ENCODE measurements around the gene TECR. TPM values are rescaled to one million over a fixed set of nuclear protein-coding genes. Genes with fewer than 3 reads are reported as not detected.

Gene TECR
- total RNA-seq, 1 experiment from 2014 or later, result 164 TPM

GRCh38 chr19:14496834-14497227 lies 32.6 kb upstream of the TECR start:
- H3K27ac Mint-ChIP-seq, result peak overlapping the region; percentile 22 to 57 (median 42); a peak in 5 of 7 replicates
- H4K5ac ChIP-seq (ENCODE audit: insufficient read length, low read depth, low read length), result no peak overlapping the region
- H3K4ac ChIP-seq (ENCODE audit: low read depth, low read length), result no peak overlapping the region
- H2AK5ac ChIP-seq (ENCODE audit: insufficient read length, low read length), result no peak overlapping the region
- H2BK12ac ChIP-seq (ENCODE audit: insufficient read length, low read depth, low read length), result no peak overlapping the region
- peaks cover 22% of the 10 kb centered on the region in 2 experiments for H3K4me1 Mint-ChIP-seq
- no peak overlapping the region for H2BK120ac ChIP-seq (ENCODE audit: low read depth, low read length, poor library complexity, severe bottlenecking)
- H3K9me3 Mint-ChIP-seq, result no peaks in the 10 kb centered on the region
- no peak overlapping the region for H3T11ph ChIP-seq (ENCODE audit: low read length)
- no peak overlapping the region for H4K91ac ChIP-seq (ENCODE audit: insufficient read length, low read depth, low read length)
- H3K79me1 ChIP-seq (ENCODE audit: insufficient read depth, low read depth, low read length, poor library complexity, severe bottlenecking), result peaks cover 3% of the 10 kb centered on the region
- no peak overlapping the region for H2BK15ac ChIP-seq (ENCODE audit: low read depth, low read length)
- H3K18ac ChIP-seq (ENCODE audit: insufficient read length, low read depth, low read length), result no peak overlapping the region
- peaks cover 10 to 20% (median 14%) of the 10 kb centered on the region in 3 experiments; a peak in 6 of 7 replicates for H3K36me3 Mint-ChIP-seq (ENCODE audit: insufficient read depth in 1 of 3, low read depth in 3 of 3)
- no peak overlapping the region for H3K56ac ChIP-seq (ENCODE audit: insufficient read length, low read depth, low read length)
- H3K27me3 ChIP-seq (ENCODE audit: insufficient read depth, low read length), result no peaks in the 10 kb centered on the region
- WGBS (ENCODE audit: extremely low coverage, insufficient read length, low lambda C conversion rate), result no CpG with 5 or more reads among the region's 7 CpGs
- H2BK5ac ChIP-seq (ENCODE audit: insufficient read length, low read length), result no peak overlapping the region
- no peak for TF ChIP-seq CTCF (conservative IDR thresholded peaks at IDR 0.05)
- DNase-seq, result no peak
- H3K4me3 Mint-ChIP-seq, result peak overlapping the region; percentile 87 to 94
- H4K8ac ChIP-seq (replicated peaks; ENCODE audit: insufficient read length, low read depth, low read length), result no peak overlapping the region
- H2BK20ac ChIP-seq (ENCODE audit: low read depth, low read length, poor library complexity, severe bottlenecking), result no peak overlapping the region
- H3K9ac ChIP-seq (ENCODE audit: extremely low read depth, insufficient read length, low read length), result no peak overlapping the region
- H3K23ac ChIP-seq (ENCODE audit: insufficient read length, low read depth, low read length), result no peak overlapping the region
- peak overlapping the region; percentile 3 for H3K4me2 ChIP-seq (ENCODE audit: insufficient read depth, insufficient read length, low read length)
- H2AFZ ChIP-seq (ENCODE audit: low read length), result no peak overlapping the region
- H3K23me2 ChIP-seq (ENCODE audit: insufficient read length, low read depth, low read length, poor library complexity, severe bottlenecking), result peaks cover 4% of the 10 kb centered on the region
- H3K4me1 ChIP-seq (ENCODE audit: insufficient read depth, low read length), result peaks cover 4% of the 10 kb centered on the region; the same call in 1 of the 2 replicates
- peaks cover 2% of the 10 kb centered on the region; the same call in 1 of the 2 replicates for H3K79me2 ChIP-seq (ENCODE audit: insufficient read depth, low read length)
- no peaks in the 10 kb centered on the region for H3K9me3 ChIP-seq (ENCODE audit: control insufficient read depth, low read depth, low read length)
- H3K27ac ChIP-seq (ENCODE audit: insufficient read length, low read depth, low read length), result no peak overlapping the region
- H3K14ac ChIP-seq (ENCODE audit: insufficient read depth, low read length), result no peak overlapping the region
- no peaks in the 10 kb centered on the region; the same call in none of the 2 replicates for H3K27me3 Mint-ChIP-seq (ENCODE audit: low read depth)
- no peaks in the 10 kb centered on the region for H4K20me1 ChIP-seq (ENCODE audit: control insufficient read depth, insufficient read depth, insufficient read length)

Measured in H9 (cell line).